ENCODE results near the gene CGRRF1. TPM values are rescaled to one million over a fixed set of nuclear protein-coding genes. Genes with fewer than 3 reads are reported as not detected.

CGRRF1 gene
- total RNA-seq, 1 donor from 2014 or later = 18.3 TPM

DNA sequence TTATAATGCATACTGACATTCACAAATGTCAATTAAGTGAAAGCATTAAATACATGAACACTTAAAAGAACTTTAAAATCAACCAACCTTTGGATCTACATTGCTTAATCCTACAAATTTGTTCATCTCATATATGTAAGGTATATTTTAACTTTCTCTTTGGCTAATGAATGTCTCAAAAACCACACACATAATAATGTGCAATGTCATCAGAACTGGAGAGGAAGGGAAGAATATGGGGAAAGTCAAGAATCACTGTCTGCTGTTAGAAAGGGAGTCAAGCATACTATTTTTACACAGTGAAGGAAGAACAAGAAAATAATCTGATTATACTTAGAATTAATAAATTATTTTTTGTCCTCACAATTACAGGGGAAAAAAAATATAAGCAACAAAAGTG is 25.9 kb upstream of the CGRRF1 start:
- peaks cover 32% of the 10 kb centered on the region for H3K36me3 Mint-ChIP-seq (ENCODE audit: unreplicated experiment)
- no peak for DNase-seq (ENCODE audit: extremely low spot score, unreplicated experiment)
- H3K4me1 Mint-ChIP-seq (ENCODE audit: unreplicated experiment) = peaks cover 50% of the 10 kb centered on the region
- H3K4me3 Mint-ChIP-seq (ENCODE audit: unreplicated experiment) = no peak overlapping the region
- TF ChIP-seq, protein P1, sequence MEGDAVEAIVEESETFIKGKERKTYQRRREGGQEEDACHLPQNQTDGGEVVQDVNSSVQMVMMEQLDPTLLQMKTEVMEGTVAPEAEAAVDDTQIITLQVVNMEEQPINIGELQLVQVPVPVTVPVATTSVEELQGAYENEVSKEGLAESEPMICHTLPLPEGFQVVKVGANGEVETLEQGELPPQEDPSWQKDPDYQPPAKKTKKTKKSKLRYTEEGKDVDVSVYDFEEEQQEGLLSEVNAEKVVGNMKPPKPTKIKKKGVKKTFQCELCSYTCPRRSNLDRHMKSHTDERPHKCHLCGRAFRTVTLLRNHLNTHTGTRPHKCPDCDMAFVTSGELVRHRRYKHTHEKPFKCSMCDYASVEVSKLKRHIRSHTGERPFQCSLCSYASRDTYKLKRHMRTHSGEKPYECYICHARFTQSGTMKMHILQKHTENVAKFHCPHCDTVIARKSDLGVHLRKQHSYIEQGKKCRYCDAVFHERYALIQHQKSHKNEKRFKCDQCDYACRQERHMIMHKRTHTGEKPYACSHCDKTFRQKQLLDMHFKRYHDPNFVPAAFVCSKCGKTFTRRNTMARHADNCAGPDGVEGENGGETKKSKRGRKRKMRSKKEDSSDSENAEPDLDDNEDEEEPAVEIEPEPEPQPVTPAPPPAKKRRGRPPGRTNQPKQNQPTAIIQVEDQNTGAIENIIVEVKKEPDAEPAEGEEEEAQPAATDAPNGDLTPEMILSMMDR (IDR thresholded peaks at IDR 0.05) = no peak
- peak overlapping the region; percentile 0 for H3K27ac Mint-ChIP-seq (ENCODE audit: unreplicated experiment)
- no peaks in the 10 kb centered on the region for H3K9me3 Mint-ChIP-seq (ENCODE audit: unreplicated experiment)
- H3K27me3 Mint-ChIP-seq (ENCODE audit: unreplicated experiment) = no peaks in the 10 kb centered on the region

DNA sequence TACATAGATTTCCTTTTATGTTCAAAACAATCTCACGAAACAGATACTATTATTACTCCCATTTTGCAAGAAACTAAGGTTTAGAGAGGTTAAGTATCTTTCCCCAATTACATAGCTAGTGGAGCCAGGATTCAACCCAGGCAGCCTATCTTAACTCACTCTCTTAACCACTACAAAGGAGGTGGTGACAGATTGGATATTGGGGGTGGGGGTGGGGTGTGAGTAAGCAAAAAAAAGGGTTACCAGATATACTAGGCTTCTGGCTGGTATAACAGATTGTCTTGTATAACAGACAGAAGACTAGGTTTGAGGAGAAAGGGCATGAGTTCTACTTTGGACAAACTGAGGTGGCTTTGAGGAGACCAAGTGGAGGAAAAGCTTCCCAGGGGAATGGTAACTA is 23.0 kb upstream of the CGRRF1 start:
- Mint-ChIP-seq H3K9me3 (ENCODE audit: unreplicated experiment) (no peaks in the 10 kb centered on the region), H3K4me1 (ENCODE audit: unreplicated experiment) (peaks cover 47% of the 10 kb centered on the region), H3K27ac (ENCODE audit: unreplicated experiment) (peak overlapping the region; percentile 90), H3K4me3 (ENCODE audit: unreplicated experiment) (peak overlapping the region; percentile 87), H3K27me3 (ENCODE audit: unreplicated experiment) (no peaks in the 10 kb centered on the region), H3K36me3 (ENCODE audit: unreplicated experiment) (peaks cover 22% of the 10 kb centered on the region)
- TF ChIP-seq, protein P1 (IDR thresholded peaks at IDR 0.05) = no peak
- DNase-seq (ENCODE audit: extremely low spot score, unreplicated experiment) = no peak

DNA sequence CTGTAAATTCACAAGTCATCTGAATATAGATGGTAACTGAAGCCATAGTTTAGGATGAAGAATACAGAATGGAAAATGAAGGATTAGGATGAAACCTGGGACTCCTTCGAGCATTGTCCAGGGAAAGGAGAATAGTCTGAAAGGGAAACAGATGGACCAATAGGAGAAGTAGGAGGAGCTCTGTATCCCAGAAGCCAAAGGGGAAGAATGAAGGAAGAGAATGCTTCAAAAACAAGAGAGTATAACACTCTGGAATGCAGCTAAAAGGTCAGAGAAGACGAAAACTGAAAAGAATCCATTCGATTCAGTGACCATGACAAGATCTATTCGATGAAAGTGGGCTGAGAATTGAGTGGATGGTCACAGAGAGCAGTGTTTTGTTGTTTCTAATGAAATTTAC is 21.9 kb upstream of the CGRRF1 start:
- DNase-seq (ENCODE audit: extremely low spot score, unreplicated experiment) = no peak
- H3K4me1 Mint-ChIP-seq (ENCODE audit: unreplicated experiment) = peaks cover 47% of the 10 kb centered on the region
- H3K27me3 Mint-ChIP-seq (ENCODE audit: unreplicated experiment) = peaks cover under 1% of the 10 kb centered on the region
- peaks cover 16% of the 10 kb centered on the region for H3K36me3 Mint-ChIP-seq (ENCODE audit: unreplicated experiment)
- no peaks in the 10 kb centered on the region for H3K9me3 Mint-ChIP-seq (ENCODE audit: unreplicated experiment)
- TF ChIP-seq, protein P1 (IDR thresholded peaks at IDR 0.05) = no peak
- H3K27ac Mint-ChIP-seq (ENCODE audit: unreplicated experiment) = peak overlapping the region; percentile 90
- H3K4me3 Mint-ChIP-seq (ENCODE audit: unreplicated experiment) = peak overlapping the region; percentile 87

GRCh38 chr14:54488318-54488645 is 21.4 kb upstream of the CGRRF1 start:
- peaks cover 45% of the 10 kb centered on the region for H3K4me1 Mint-ChIP-seq (ENCODE audit: unreplicated experiment)
- no peaks in the 10 kb centered on the region for H3K9me3 Mint-ChIP-seq (ENCODE audit: unreplicated experiment)
- H3K27me3 Mint-ChIP-seq (ENCODE audit: unreplicated experiment) = peaks cover 2% of the 10 kb centered on the region
- DNase-seq (ENCODE audit: extremely low spot score, unreplicated experiment) = no peak
- peaks cover 11% of the 10 kb centered on the region for H3K36me3 Mint-ChIP-seq (ENCODE audit: unreplicated experiment)
- H3K27ac Mint-ChIP-seq (ENCODE audit: unreplicated experiment) = peak overlapping the region; percentile 90
- TF ChIP-seq, protein P1 (IDR thresholded peaks at IDR 0.05) = no peak
- H3K4me3 Mint-ChIP-seq (ENCODE audit: unreplicated experiment) = peak overlapping the region; percentile 87

DNA sequence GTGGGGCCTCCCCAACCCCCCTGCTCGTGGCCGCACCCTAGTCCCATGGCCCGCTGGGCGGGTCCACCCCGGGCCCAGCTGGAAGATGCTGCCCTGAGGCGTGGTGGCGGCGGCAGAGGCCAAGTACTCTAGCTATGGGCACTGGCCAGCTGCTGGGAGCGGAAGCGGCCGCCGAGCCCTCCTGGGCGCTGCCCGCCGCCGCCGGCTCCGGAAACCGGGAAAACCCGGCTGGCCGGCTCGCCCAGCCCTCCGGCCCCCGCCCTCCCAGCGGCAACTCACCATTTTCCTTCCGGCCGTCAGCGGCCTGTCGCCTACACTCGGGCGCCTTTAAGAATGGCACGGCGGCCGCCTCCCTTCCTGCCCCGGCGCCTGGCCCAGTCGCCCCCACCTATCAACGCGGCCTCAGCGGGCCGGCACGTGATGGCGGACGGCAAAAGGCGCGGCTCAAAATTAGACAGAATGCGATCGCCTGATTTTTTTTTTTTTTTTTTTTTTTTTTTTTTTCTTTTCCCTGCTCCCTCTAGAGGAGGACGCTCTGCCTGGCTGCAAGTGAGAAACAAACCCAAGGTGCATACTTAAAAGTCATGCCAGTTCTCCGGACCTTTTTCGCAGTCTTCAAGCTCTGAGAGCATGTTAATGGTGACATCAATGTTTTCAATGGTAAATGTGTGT is 20.9 kb upstream of the CGRRF1 start, which contains the start of gene GMFB:
TSS of gene GMFB (minus strand) at position 335 of the 672 bp plus-strand sequence. CDS start at position 282, 53 bp downstream.
- Mint-ChIP-seq H3K27me3 (ENCODE audit: unreplicated experiment) (peaks cover 2% of the 10 kb centered on the region), H3K36me3 (ENCODE audit: unreplicated experiment) (peaks cover 11% of the 10 kb centered on the region), H3K4me1 (ENCODE audit: unreplicated experiment) (peaks cover 43% of the 10 kb centered on the region), H3K9me3 (ENCODE audit: unreplicated experiment) (no peaks in the 10 kb centered on the region), H3K4me3 (ENCODE audit: unreplicated experiment) (peak within 1 kb of the TSS; percentile 87), H3K27ac (ENCODE audit: unreplicated experiment) (peak within 1 kb of the TSS; percentile 95)
- TF ChIP-seq, protein P1 (IDR thresholded peaks at IDR 0.05) = peak; percentile 59
- peak; percentile 96 for DNase-seq (ENCODE audit: extremely low spot score, unreplicated experiment)
